Measurements from ENCODE around the gene OSBPL3.

GRCh38 chr7:24869572-24869971, 110.4 kb downstream of the OSBPL3 start:
- no peak for TF ChIP-seq POLR2AphosphoS5 (IDR thresholded peaks at IDR 0.05; ENCODE audit: borderline replicate concordance, low read depth, low read length)
- no peak for TF ChIP-seq EZH2 (IDR thresholded peaks at IDR 0.05)
